Stimulated activated CD4-positive, alpha-beta T cell treated with anti-CD3 and anti-CD28 coated beads, Interleukin-1b, Interleukin-23, amount 100 ng/mL, for 1 hour (primary cell): ENCODE results near the gene TICAM1.
"Not testable (repeated sequence)": the region's sequence is repeated elsewhere in the genome, so short reads cannot be mapped to it uniquely, and the experiment has no call there.

Experiments
- DNase-seq, 2 donors: peaks; one replicate each; pipeline ENCODE4 v3.0.0-alpha.2; 2020; ENCODE audit warnings: low read depth in 2 of 2

Gene TICAM1

GRCh38 chr19:4844348-4845179 is 13.1 kb upstream of the TICAM1 start:
- no peak for DNase-seq

DNA sequence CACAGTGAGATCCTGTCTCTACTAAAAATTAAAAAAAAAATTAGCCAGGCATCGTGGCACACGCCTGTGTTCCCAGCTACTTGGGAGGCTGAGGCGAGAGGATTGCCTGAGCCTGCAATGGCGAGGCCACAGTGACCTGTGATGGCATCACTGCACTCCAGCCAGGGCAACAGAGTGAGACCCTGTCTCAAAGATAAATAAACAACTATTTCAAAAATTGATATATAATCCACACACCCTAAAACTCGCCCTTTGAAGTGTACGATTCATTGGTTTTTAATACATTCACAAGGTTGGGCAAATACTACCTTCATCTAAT is 12.1 kb upstream of the TICAM1 start:
- no peak for DNase-seq

DNA sequence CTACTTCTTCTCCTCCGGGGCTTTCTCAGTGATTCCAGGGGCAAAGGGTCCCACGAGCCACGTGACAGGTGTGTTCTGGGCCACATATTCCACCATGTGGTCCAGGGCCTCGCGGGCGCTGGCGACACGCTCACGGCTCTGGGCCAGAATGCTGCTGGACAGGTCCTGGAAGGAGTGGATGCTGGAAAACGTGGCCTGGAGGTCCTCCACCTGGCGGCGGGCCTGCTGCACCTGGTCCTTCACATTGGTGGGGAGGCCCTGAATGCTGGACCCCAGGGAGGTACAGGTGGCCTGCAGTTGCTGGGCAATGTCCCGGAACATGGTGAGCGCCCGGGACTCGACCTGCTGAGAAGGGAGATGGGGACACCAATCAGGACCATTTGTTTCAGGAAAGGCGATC is 7.7 kb upstream of the TICAM1 start:
- no peak for DNase-seq

GRCh38 chr19:4832776-4833175 is 1.3 kb upstream of the TICAM1 start:
- DNase-seq = no peak

- not testable (repeated sequence) for DNase-seq
These were observed 448 bp upstream of the TICAM1 start for GRCh38 chr19:4831979-4832340.

DNA sequence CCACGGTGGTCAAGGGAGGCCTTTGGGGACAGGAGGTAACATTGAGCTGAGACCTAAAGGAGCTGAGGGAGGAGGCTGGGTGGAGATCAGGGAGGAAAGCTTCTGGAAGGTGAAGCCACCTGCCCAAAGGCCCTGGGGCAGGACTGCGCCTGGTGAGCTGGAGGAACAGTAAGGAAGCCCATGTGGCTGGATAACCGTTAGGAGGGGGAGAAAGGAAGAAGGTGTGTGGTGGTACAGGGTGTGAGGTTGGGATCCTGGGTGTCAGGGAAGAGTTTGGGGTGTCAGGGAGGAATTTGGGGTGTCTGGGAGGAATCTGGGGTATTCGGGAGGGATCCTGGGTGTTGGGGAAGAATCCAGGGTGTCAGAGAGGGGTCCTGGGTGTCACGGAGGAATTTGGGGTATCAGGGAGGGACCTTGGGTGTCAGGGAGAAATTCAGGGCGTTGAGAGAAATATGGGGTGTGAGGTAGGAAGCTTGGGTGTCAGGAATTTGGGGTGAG is 695 bp downstream of the TICAM1 start:
- DNase-seq = no peak

GRCh38 chr19:4830332-4830731 is 1.2 kb downstream of the TICAM1 start:
- no peak for DNase-seq

DNA sequence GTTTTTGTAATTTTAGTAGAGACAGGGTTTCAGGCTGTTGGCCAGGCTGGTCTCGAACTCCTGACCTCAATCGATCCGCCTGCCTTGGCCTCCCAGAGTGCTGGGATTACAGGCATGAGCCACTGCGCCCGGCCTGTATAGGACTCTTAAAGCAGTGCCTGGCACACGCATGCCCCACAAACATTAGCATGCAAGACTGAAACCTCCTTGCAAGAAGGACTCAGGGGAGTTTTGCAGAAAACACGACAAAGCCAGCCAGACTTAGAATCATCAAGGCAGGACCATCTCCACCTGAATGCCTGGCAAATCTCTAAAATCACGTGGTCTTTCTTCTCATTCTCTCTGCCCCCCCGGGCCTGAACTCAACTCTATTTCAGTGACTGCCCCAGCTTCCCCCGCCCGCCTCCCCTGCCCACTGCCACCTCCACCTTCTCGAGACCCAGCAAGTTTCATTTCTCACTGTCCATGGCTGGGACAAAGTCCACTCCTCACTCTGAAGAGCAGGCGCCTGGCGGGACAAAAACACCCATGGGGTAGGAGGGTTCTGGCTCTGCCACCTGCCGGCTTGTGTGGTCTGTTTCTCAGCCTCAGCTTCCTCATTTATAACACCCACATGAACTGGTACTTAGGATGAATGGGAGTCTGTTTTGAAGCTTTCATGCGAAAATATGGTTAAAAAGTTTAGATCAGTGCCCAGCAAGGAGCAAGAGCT is 2.4 kb downstream of the TICAM1 start:
- DNase-seq = no peak

DNA sequence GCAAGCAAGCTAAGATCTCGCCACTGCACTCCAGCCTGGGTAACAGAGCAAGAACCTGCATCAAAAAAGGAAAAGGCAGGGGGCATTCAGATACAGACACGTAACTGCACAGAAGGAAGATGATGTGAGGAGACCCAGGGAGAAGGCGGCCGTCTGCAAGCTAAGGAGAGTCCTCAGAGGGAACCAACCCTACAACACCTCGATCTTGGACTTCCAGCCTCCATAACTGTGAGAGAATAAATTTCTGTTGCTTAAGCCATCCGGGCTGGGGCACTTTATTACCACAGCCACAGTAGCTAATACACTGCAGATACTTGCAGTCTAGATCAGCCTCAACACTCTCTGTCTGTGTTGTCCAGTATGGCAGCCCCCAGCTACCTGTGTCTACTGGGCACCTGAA is 7.9 kb downstream of the TICAM1 start:
- no peak for DNase-seq

DNA sequence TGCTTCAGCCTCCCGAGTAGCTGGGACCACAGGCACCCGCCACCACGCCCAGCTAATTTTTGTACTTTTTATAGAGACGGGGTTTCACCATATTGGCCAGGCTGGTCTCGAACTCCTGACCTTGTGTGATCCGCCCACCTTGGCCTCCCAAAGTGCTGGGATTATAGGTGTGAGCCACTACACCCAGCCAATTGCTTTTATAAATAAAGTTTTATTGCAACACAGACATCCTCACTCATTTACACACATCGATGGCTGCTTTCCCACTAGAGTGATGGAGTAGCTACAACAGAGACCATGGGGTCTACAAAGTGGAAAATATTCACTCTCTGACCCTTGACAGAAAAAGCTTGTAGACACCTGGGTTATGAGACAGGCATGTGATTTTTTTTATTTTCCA is 9.2 kb downstream of the TICAM1 start:
- not testable (repeated sequence) for DNase-seq

DNA sequence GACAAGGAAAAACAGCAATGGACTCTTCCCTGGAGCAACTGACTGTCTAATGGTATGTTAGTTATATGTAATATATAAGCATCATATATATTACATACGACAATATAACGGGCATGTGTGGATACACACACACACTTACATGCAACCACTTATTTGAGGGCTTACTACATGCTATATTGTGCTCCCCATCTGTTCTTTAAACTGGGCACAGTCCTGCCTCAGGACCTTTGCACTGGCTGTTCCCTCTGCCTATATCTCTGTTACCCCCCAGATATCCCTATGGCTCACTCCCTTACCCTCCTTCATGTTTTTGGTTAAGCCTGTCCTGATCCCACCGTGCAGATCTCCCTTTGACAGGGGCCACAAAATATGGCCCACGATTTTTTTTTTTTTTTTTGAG is 10.2 kb downstream of the TICAM1 start:
- no peak for DNase-seq

DNA sequence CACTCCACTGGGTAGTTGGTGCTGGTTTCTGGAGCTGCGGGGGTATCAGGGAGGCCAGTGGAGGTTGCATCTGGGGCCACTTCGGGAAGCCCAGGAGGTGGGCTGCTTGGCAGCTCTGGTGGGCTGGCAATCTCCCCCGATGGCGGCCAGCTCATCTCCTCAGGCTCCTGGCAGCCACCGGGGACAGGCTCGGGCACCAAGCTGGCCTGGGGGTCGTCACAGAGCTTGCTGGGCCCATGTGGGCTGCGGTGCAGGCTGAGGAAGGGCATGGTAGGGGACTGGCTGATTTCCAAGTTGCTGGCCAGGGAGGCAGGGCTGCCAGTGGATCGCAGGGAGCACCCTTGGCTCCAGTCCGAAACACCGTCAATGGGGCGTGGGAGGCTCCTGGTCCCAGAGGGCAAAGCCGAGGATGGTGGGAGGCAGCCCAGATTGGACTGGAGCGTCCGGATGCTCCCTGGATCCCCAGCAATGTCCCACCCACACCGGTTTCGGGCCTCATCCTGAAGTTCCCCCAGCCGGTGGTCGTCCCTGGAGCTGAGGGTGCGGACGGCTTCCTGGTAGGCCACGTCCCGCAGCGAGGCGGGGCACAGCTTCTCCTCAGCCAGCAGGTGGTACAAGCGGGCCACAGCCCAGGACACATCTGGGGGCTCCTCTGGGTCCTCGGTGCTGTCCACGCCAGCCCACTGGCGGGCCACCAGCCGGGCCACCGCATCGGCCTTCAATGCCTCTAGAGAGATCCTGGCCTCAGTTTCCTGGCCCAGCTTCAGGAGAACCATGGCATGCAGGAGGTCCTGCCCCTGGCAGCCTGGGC is 13.8 kb downstream of the TICAM1 start:
- DNase-seq = no peak

DNA sequence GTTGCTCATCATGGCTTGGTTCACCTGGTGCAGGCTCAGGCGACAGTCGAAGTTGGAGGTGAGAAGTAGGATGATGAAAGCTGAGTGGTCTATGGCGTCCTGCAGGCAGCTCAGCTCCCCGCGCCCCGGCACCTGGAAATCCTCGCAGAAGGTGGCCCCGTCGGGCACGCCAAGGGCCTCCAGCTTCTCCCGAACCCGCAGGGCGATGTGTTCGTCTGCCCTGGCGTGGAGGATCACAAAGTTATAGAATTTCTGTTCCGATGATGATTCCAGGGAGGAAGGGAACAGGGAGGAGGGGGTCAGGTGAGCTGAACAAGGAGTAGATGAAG is 14.6 kb downstream of the TICAM1 start:
- DNase-seq = no peak

- no peak for DNase-seq
These were observed 15.1 kb downstream of the TICAM1 start for GRCh38 chr19:4816202-4816949.

- peak in 1 of 2 donors; percentile 60 for DNase-seq
These were observed 15.9 kb downstream of the TICAM1 start for GRCh38 chr19:4815426-4816201.

GRCh38 chr19:4814625-4815425 is 16.7 kb downstream of the TICAM1 start:
- DNase-seq = no peak

- peak; percentile 69 to 92 for DNase-seq
These were observed 20.0 kb downstream of the TICAM1 start for GRCh38 chr19:4811328-4812131.

DNA sequence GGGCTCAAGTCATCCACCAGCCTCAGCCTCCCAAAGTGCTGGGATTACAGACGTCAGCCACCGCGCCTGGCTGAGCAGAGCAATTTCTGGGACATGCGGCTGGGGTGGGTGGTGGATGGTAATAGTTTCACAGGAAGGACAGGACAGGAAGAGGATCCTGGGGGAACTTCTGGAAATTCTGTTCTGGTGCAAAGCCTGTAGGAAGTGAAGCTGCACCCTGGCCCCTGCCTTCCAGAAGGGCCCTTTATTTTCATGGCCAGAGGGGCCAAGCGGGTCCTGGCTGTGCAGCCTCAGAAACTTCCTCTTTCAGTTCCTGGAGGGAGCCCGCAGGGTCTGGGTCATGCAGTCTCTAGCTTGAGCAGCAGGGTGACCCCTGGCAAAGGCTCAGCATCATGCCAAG is 24.3 kb downstream of the TICAM1 start:
- no peak for DNase-seq

GRCh38 chr19:4806384-4806783 is 25.1 kb downstream of the TICAM1 start:
- no peak for DNase-seq
